GM18511 (cell line): ENCODE measurements around the gene ESAM.

ENCODE experiments used
- ATAC-seq: cut with Tn5 transposase; IDR thresholded peaks from one replicate; pipeline ENCODE4 v1.9.1; 2021; ENCODE audit warnings: mild to moderate bottlenecking, moderate library complexity; ENCODE audit not compliant: unreplicated experiment

Gene ESAM

GRCh38 chr11:124737638-124738305, 24.3 kb downstream of the ESAM start:
- no peak for ATAC-seq

- no peak for ATAC-seq
Measured at GRCh38 chr11:124736736-124737135, 25.4 kb downstream of the ESAM start.

GRCh38 chr11:124732230-124732629, 29.9 kb downstream of the ESAM start:
- no peak for ATAC-seq

- no peak for ATAC-seq
Measured at GRCh38 chr11:124729571-124729970, 32.5 kb downstream of the ESAM start.

GRCh38 chr11:124728134-124728533, 34.0 kb downstream of the ESAM start:
- ATAC-seq: no peak

- ATAC-seq: no peak
Measured at GRCh38 chr11:124727474-124727873, 34.6 kb downstream of the ESAM start.

- ATAC-seq: peak; percentile 31
Measured at GRCh38 chr11:124725719-124726105, 36.4 kb downstream of the ESAM start.

- peak; percentile 95 for ATAC-seq
Measured at GRCh38 chr11:124724979-124725718, 36.9 kb downstream of the ESAM start.

- no peak for ATAC-seq
Measured at GRCh38 chr11:124722176-124722575, 39.9 kb downstream of the ESAM start.

GRCh38 chr11:124719534-124719933, 42.6 kb downstream of the ESAM start:
- no peak for ATAC-seq

GRCh38 chr11:124718801-124719200, 43.3 kb downstream of the ESAM start:
- no peak for ATAC-seq

GRCh38 chr11:124717786-124718651, 44.1 kb downstream of the ESAM start:
- ATAC-seq: no peak

- no peak for ATAC-seq
Measured at GRCh38 chr11:124717421-124717785, 44.7 kb downstream of the ESAM start.

- no peak for ATAC-seq
Measured at GRCh38 chr11:124716591-124716990, 45.5 kb downstream of the ESAM start.

GRCh38 chr11:124712392-124712791, 49.7 kb downstream of the ESAM start:
- ATAC-seq: no peak

- ATAC-seq: no peak
Measured at GRCh38 chr11:124707829-124708228, 54.3 kb downstream of the ESAM start.
